Measurements from ENCODE around the gene DPH3.

DPH3 gene

GRCh38 chr3:16303037-16303575 is 38.4 kb upstream of the DPH3 start:
- FAIRE-seq: no peak
- no peak for DNase-seq (ENCODE audit: insufficient read length, low spot score)
- no peak for TF ChIP-seq TAF1 (IDR thresholded peaks at IDR 0.05; ENCODE audit: low read depth, low read length)

DNA sequence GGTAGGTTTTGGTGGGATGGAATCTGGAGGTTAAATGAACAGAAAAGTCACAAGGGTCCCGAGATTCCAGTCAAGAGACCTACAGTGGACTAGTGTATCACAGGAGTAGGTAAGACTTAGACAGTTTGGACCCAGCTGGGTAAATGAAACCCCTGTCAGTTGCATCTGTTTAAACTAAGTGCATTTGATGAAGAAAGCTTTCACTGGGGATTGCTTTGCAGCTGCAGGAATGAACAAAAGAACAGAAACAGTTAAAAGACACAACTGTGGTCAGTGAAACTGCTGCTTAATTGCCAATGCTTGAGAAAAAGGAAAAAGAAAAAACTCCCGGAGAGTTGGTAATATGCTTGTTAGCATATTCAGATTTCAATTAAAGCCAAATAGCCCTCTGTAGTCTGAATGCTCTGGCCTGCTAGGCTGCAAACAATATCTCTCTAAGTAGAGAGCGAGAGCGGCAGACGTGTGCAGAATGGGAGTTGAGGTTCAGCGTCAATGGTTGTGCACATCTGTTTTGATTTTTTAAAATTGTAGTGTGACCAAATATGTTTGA is 37.4 kb upstream of the DPH3 start:
- FAIRE-seq: no peak
- TF ChIP-seq POU2F2 (IDR thresholded peaks at IDR 0.05; ENCODE audit: low read depth, low read length): no peak
- TF ChIP-seq PAX5 (IDR thresholded peaks at IDR 0.05; ENCODE audit: insufficient read depth, low read length, severe bottlenecking): no peak
- TF ChIP-seq POLR2AphosphoS5 (IDR thresholded peaks at IDR 0.05; ENCODE audit: low read depth, low read length): no peak; the same call in 1 of the 2 replicates
- TF ChIP-seq SPI1 (IDR thresholded peaks at IDR 0.05; ENCODE audit: low read depth, low read length): no peak
- TF ChIP-seq TAF1 (IDR thresholded peaks at IDR 0.05; ENCODE audit: low read depth, low read length): no peak
- TF ChIP-seq POLR2A (IDR thresholded peaks at IDR 0.05; ENCODE audit: low read depth, low read length): no peak
- DNase-seq (ENCODE audit: insufficient read length, low spot score): no peak

- TF ChIP-seq POU2F2 (IDR thresholded peaks at IDR 0.05; ENCODE audit: low read depth, low read length) (no peak), PAX5 (IDR thresholded peaks at IDR 0.05; ENCODE audit: insufficient read depth, low read length, severe bottlenecking) (no peak), POLR2A (IDR thresholded peaks at IDR 0.05; ENCODE audit: low read depth, low read length) (no peak), TAF1 (IDR thresholded peaks at IDR 0.05; ENCODE audit: low read depth, low read length) (no peak), SPI1 (IDR thresholded peaks at IDR 0.05; ENCODE audit: low read depth, low read length) (no peak), POLR2AphosphoS5 (IDR thresholded peaks at IDR 0.05; ENCODE audit: low read depth, low read length) (no peak)
- FAIRE-seq (no peak), DNase-seq (ENCODE audit: insufficient read length, low spot score) (no peak)
Observed at GRCh38 chr3:16301507-16301906, 36.8 kb upstream of the DPH3 start.

- peak; percentile 87 for FAIRE-seq
- TF ChIP-seq SPI1 (IDR thresholded peaks at IDR 0.05; ENCODE audit: low read depth, low read length) (peak; percentile 22; the same call in 1 of the 2 replicates), TAF1 (IDR thresholded peaks at IDR 0.05; ENCODE audit: low read depth, low read length) (no peak)
- no peak for DNase-seq (ENCODE audit: insufficient read length, low spot score)
Observed at GRCh38 chr3:16300881-16301359, 36.2 kb upstream of the DPH3 start.

- peak; percentile 14; the same call in 1 of the 2 replicates for TF ChIP-seq POLR2AphosphoS5 (IDR thresholded peaks at IDR 0.05; ENCODE audit: low read depth, low read length)
- no peak for TF ChIP-seq PAX5 (IDR thresholded peaks at IDR 0.05; ENCODE audit: insufficient read depth, low read length, severe bottlenecking)
- FAIRE-seq (peak; percentile 89), DNase-seq (ENCODE audit: insufficient read length, low spot score) (no peak)
Observed at GRCh38 chr3:16300307-16300706, 35.6 kb upstream of the DPH3 start.

DNA sequence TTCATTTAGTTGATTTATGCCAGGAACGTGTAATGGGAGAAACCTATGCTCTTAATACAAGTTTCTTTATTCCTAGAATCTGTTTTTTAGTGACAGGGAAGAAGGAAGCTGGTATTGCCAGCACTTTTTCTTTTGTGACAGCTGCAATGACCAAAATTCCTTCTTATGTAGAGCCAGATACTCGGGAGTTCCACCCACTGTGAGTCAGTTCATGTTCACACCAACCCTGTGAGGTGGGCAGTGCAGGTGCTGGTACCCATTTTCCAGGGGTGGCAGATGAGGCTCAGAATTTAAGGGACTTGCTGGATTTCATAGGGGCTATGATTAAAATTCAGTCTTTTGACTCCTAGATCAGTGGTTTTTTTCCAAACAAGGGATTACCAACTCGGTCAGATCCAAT is 35.0 kb upstream of the DPH3 start:
- FAIRE-seq (no peak), DNase-seq (ENCODE audit: insufficient read length, low spot score) (no peak)
- TF ChIP-seq SPI1 (IDR thresholded peaks at IDR 0.05; ENCODE audit: low read depth, low read length) (no peak), PAX5 (IDR thresholded peaks at IDR 0.05; ENCODE audit: insufficient read depth, low read length, severe bottlenecking) (no peak), POU2F2 (IDR thresholded peaks at IDR 0.05; ENCODE audit: low read depth, low read length) (no peak), POLR2AphosphoS5 (IDR thresholded peaks at IDR 0.05; ENCODE audit: low read depth, low read length) (no peak), POLR2A (IDR thresholded peaks at IDR 0.05; ENCODE audit: low read depth, low read length) (no peak), TAF1 (IDR thresholded peaks at IDR 0.05; ENCODE audit: low read depth, low read length) (no peak)

GRCh38 chr3:16298891-16299290 is 34.1 kb upstream of the DPH3 start:
- DNase-seq (ENCODE audit: insufficient read length, low spot score): no peak
- TF ChIP-seq POU2F2 (IDR thresholded peaks at IDR 0.05; ENCODE audit: low read depth, low read length) (no peak), POLR2AphosphoS5 (IDR thresholded peaks at IDR 0.05; ENCODE audit: low read depth, low read length) (no peak), POLR2A (IDR thresholded peaks at IDR 0.05; ENCODE audit: low read depth, low read length) (no peak), SPI1 (IDR thresholded peaks at IDR 0.05; ENCODE audit: low read depth, low read length) (no peak), TAF1 (IDR thresholded peaks at IDR 0.05; ENCODE audit: low read depth, low read length) (no peak), PAX5 (IDR thresholded peaks at IDR 0.05; ENCODE audit: insufficient read depth, low read length, severe bottlenecking) (no peak)
- FAIRE-seq: no peak

DNA sequence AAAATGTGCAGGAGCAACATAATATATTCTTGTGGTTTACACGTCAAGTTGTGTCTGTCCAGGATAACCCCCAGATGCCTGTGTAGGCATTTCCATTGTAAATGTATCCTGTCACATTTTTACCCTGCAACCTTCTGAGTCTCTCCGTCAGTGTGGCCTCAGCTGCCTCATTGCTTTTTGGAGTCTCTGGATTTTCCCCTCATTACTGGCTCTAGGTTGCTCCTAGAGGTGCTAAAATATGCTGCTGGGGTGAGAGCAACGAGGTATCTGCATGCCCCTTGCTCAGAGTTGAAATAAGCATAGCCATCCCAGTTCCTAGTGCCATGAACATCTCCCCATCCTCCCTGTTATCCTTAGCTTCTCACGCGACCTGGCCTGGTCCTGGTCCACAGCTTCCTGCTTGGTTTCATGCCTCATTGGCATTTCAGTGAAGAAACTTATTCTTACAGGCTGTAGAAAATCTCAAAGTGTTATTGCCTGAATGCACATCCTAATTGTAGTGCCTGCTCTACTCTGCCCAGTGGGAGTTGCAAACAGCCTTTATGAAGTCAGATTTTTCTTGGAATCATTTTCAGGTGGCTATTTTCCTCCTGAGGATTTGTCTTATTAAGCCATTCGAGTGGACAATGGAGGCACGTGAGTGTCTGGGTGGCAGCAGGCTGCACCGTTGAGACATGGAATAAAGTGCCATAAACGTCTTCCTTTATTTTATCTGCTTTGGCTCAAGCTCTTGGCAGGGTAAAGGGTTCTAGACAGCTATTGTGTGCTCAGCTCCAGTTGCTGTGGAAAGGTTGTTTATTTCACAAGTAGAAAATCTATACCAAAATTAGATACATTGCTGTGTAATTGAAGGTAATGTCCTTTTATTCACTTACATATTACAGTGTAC is 33.5 kb upstream of the DPH3 start:
- TF ChIP-seq PAX5 (IDR thresholded peaks at IDR 0.05; ENCODE audit: insufficient read depth, low read length, severe bottlenecking): no peak
- no peak for TF ChIP-seq TAF1 (IDR thresholded peaks at IDR 0.05; ENCODE audit: low read depth, low read length)
- peak; percentile 30; the same call in 1 of the 2 replicates for TF ChIP-seq POLR2AphosphoS5 (IDR thresholded peaks at IDR 0.05; ENCODE audit: low read depth, low read length)
- FAIRE-seq (no peak), DNase-seq (ENCODE audit: insufficient read length, low spot score) (no peak)

DNA sequence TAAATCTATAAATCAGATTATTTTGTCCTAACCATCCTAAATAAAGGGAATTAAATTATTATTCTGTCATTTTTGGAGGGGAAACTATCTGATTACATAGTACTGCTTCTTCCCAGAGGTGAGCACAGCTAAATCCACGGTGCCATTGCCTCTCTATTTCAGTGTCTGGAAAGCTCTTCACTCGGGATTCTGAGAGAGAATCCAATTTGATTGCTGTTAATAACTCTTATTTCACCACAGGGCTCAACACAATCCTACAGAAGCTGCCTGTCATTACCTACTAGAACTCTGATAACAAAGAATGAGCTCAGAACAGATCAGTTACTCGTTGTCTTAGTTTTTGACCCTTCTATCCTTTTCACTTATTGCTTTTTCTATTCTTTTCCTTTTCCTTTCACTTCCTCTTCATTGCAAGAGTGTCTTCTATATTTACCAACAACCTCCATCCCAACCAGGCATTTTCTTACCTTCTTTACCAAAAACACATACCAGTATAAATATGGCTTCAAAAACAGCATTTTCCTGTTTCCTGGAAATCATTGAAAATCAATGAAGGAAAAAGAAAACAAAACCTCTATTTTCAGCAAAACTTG is 30.7 kb upstream of the DPH3 start:
- no peak for TF ChIP-seq POU2F2 (IDR thresholded peaks at IDR 0.05; ENCODE audit: low read depth, low read length)
- peak; percentile 52 for TF ChIP-seq SPI1 (IDR thresholded peaks at IDR 0.05; ENCODE audit: low read depth, low read length)
- DNase-seq (ENCODE audit: insufficient read length, low spot score) (no peak), FAIRE-seq (no peak)

DNA sequence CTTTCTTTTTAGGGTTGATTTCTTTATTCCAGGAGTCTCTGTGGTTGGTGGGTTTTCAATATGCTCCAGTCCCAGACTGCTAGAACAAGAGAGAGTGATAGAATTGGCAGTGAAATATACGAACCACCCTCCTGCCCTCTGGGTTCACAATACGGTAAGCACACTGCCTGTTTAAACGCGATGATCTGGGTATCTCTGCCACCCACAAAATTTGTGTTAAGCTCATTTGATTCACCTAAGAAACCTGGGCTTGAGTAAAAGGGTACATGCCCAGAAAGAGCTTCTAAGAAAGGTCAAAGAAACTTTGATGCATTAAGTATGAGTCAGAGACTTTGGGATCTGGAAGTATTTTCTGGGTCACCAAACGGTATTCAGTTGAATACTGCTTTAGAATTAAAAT is 30.1 kb upstream of the DPH3 start:
- TF ChIP-seq POLR2A (IDR thresholded peaks at IDR 0.05; ENCODE audit: low read depth, low read length) (no peak), PAX5 (IDR thresholded peaks at IDR 0.05; ENCODE audit: insufficient read depth, low read length, severe bottlenecking) (no peak), TAF1 (IDR thresholded peaks at IDR 0.05; ENCODE audit: low read depth, low read length) (no peak)
- DNase-seq (ENCODE audit: insufficient read length, low spot score) (no peak), FAIRE-seq (no peak)

All from GM12891 (cell line).